HG03521 (cell line): ENCODE measurements around the gene MAP1LC3A.

Experiments
- ATAC-seq: cut with Tn5 transposase; IDR thresholded peaks from one replicate; pipeline ENCODE4 v1.9.1; 2021; ENCODE audit warnings: mild to moderate bottlenecking, moderate library complexity; ENCODE audit not compliant: unreplicated experiment

Gene MAP1LC3A

GRCh38 chr20:34528921-34529297 is 29.6 kb upstream of the MAP1LC3A start:
- ATAC-seq: no peak

- ATAC-seq: no peak
Measured at GRCh38 chr20:34529742-34530141, 28.8 kb upstream of the MAP1LC3A start.

- no peak for ATAC-seq
Measured at GRCh38 chr20:34530342-34530741, 28.2 kb upstream of the MAP1LC3A start.

- ATAC-seq: no peak
Measured at GRCh38 chr20:34531608-34532265, 26.8 kb upstream of the MAP1LC3A start.

- no peak for ATAC-seq
Measured at GRCh38 chr20:34532320-34532719, 26.2 kb upstream of the MAP1LC3A start.

- ATAC-seq: no peak
Measured at GRCh38 chr20:34532756-34533155, 25.8 kb upstream of the MAP1LC3A start.

GRCh38 chr20:34534391-34535165 is 23.9 kb upstream of the MAP1LC3A start:
- ATAC-seq: no peak

- no peak for ATAC-seq
Measured at GRCh38 chr20:34535301-34535840, 23.1 kb upstream of the MAP1LC3A start.

GRCh38 chr20:34535857-34536256 is 22.7 kb upstream of the MAP1LC3A start:
- ATAC-seq: no peak

GRCh38 chr20:34536798-34537394 is 21.6 kb upstream of the MAP1LC3A start:
- ATAC-seq: no peak

GRCh38 chr20:34537651-34538050 is 20.9 kb upstream of the MAP1LC3A start:
- ATAC-seq: no peak

- no peak for ATAC-seq
Measured at GRCh38 chr20:34538671-34539123, 19.8 kb upstream of the MAP1LC3A start.

GRCh38 chr20:34539756-34540155 is 18.8 kb upstream of the MAP1LC3A start:
- no peak for ATAC-seq

- no peak for ATAC-seq
Measured at GRCh38 chr20:34540596-34541263, 17.8 kb upstream of the MAP1LC3A start.

GRCh38 chr20:34541264-34541901 is 17.1 kb upstream of the MAP1LC3A start:
- no peak for ATAC-seq

- ATAC-seq: no peak
Measured at GRCh38 chr20:34541917-34542316, 16.6 kb upstream of the MAP1LC3A start.

- ATAC-seq: no peak
Measured at GRCh38 chr20:34542439-34542838, 16.1 kb upstream of the MAP1LC3A start.

GRCh38 chr20:34543463-34544056 is 15.0 kb upstream of the MAP1LC3A start:
- no peak for ATAC-seq

- ATAC-seq: no peak
Measured at GRCh38 chr20:34544109-34544796, 14.3 kb upstream of the MAP1LC3A start.

GRCh38 chr20:34546751-34547181 is 11.8 kb upstream of the MAP1LC3A start:
- no peak for ATAC-seq
